Parathyroid adenoma (tissue), 2 donors: Measurements from ENCODE around the gene MUC5AC.

Experiments used
- H2AFZ ChIP-seq: fragments of 300-600 bp; sonication (generic); one replicate; pipeline ENCODE4 v1.7.0; 2017; ENCODE audit warnings: antibody characterized with exemption, mild to moderate bottlenecking
- H3K27ac ChIP-seq: fragments of 300-600 bp; sonication (generic); one replicate; pipeline ENCODE4 v1.7.0; 2017
- H3K27me3 ChIP-seq: fragments of 300-600 bp; sonication (generic); one replicate; pipeline ENCODE4 v1.7.0; 2017; ENCODE audit warnings: low read length; ENCODE audit not compliant: control insufficient read depth, insufficient read depth
- H3K36me3 ChIP-seq: fragments of 300-600 bp; sonication (generic); one replicate; pipeline ENCODE4 v1.7.0; 2017; ENCODE audit warnings: low read length; ENCODE audit not compliant: control insufficient read depth, insufficient read depth
- H3K4me1 ChIP-seq: fragments of 300-600 bp; sonication (generic); one replicate; pipeline ENCODE4 v1.7.0; 2017; ENCODE audit warnings: control low read depth
- H3K4me2 ChIP-seq: fragments of 300-600 bp; sonication (generic); one replicate; pipeline ENCODE4 v1.7.0; 2017; ENCODE audit warnings: low read length
- H3K4me3 ChIP-seq: fragments of 300-600 bp; sonication (generic); one replicate; pipeline ENCODE4 v1.7.0; 2017; ENCODE audit warnings: low read depth, low read length
- H3K79me2 ChIP-seq: fragments of 300-600 bp; sonication (generic); one replicate; pipeline ENCODE4 v1.7.0; 2017; ENCODE audit warnings: control low read depth
- H3K9ac ChIP-seq: fragments of 300-600 bp; sonication (generic); one replicate; pipeline ENCODE4 v1.7.0; 2017; ENCODE audit warnings: mild to moderate bottlenecking
- H3K9me3 ChIP-seq: fragments of 300-600 bp; sonication (generic); one replicate; pipeline ENCODE4 v1.7.0; 2017; ENCODE audit warnings: low read length; ENCODE audit not compliant: control insufficient read depth
- CTCF ChIP-seq: fragments of 300-600 bp; sonication (generic); IDR thresholded peaks from one replicate; pipeline ENCODE4 v1.7.0; 2017; ENCODE audit warnings: antibody characterized with exemption, mild to moderate bottlenecking
- donor health status: primary hyperparathyroidism.

Gene MUC5AC

GRCh38 chr11:1116666-1117390 is 40.9 kb upstream of the MUC5AC start:
- no peak overlapping the region for H3K9ac ChIP-seq
- no peak overlapping the region for H2AFZ ChIP-seq
- H3K9me3 ChIP-seq = no peaks in the 10 kb centered on the region
- no peaks in the 10 kb centered on the region for H3K36me3 ChIP-seq
- no peaks in the 10 kb centered on the region for H3K27me3 ChIP-seq
- no peaks in the 10 kb centered on the region for H3K79me2 ChIP-seq
- no peak overlapping the region for H3K27ac ChIP-seq
- no peak overlapping the region for H3K4me3 ChIP-seq
- no peak overlapping the region for H3K4me2 ChIP-seq
- no peak for TF ChIP-seq CTCF
- no peaks in the 10 kb centered on the region for H3K4me1 ChIP-seq

- Histone ChIP-seq H3K79me2 (no peaks in the 10 kb centered on the region), H2AFZ (no peak overlapping the region), H3K9ac (no peak overlapping the region), H3K27ac (no peak overlapping the region), H3K4me1 (no peaks in the 10 kb centered on the region), H3K4me2 (no peak overlapping the region), H3K4me3 (no peak overlapping the region), H3K9me3 (no peaks in the 10 kb centered on the region), H3K36me3 (no peaks in the 10 kb centered on the region), H3K27me3 (no peaks in the 10 kb centered on the region)
- TF ChIP-seq CTCF = no peak
These were observed 39.8 kb upstream of the MUC5AC start for GRCh38 chr11:1117992-1118391.

- TF ChIP-seq CTCF = no peak
- Histone ChIP-seq H3K27ac (no peak overlapping the region), H2AFZ (no peak overlapping the region), H3K9me3 (no peaks in the 10 kb centered on the region), H3K4me2 (no peak overlapping the region), H3K9ac (no peak overlapping the region), H3K4me1 (no peaks in the 10 kb centered on the region), H3K36me3 (no peaks in the 10 kb centered on the region), H3K4me3 (no peak overlapping the region), H3K27me3 (no peaks in the 10 kb centered on the region), H3K79me2 (no peaks in the 10 kb centered on the region)
These were observed 38.8 kb upstream of the MUC5AC start for GRCh38 chr11:1118755-1119603.

GRCh38 chr11:1119604-1120146 is 38.1 kb upstream of the MUC5AC start:
- Histone ChIP-seq H3K27ac (no peak overlapping the region), H3K9me3 (no peaks in the 10 kb centered on the region), H3K9ac (no peak overlapping the region), H3K4me2 (no peak overlapping the region), H3K4me3 (no peak overlapping the region), H3K27me3 (no peaks in the 10 kb centered on the region), H2AFZ (no peak overlapping the region), H3K36me3 (no peaks in the 10 kb centered on the region), H3K79me2 (no peaks in the 10 kb centered on the region), H3K4me1 (no peaks in the 10 kb centered on the region)
- no peak for TF ChIP-seq CTCF
